DMS79 treated with DMSO at 0.1 percent for 48 hours (cell line): ENCODE measurements around the gene KBTBD12.
"Not testable (repeated sequence)": the region's sequence is repeated elsewhere in the genome, so short reads cannot be mapped to it uniquely, and the experiment has no call there.

ENCODE experiments used
- DNase-seq: peaks from one replicate; lab custom pipeline; 2025; lab: John Stamatoyannopoulos, UW

The KBTBD12 gene

GRCh38 chr3:127915115-127915936 lies at the start of gene KBTBD12:
Gene KBTBD12, plus strand, starts transcription at chr3:127915232. Its CDS starts 7,830 bp downstream, at chr3:127923062.
- DNase-seq = peak; percentile 78

GRCh38 chr3:127865941-127866340 lies 49.1 kb upstream of the KBTBD12 start:
- DNase-seq = no peak

GRCh38 chr3:127867412-127867811 lies 47.6 kb upstream of the KBTBD12 start:
- no peak for DNase-seq

GRCh38 chr3:127867986-127868385 lies 47.0 kb upstream of the KBTBD12 start:
- no peak for DNase-seq

- no peak for DNase-seq
Measured at GRCh38 chr3:127870156-127870555, 44.9 kb upstream of the KBTBD12 start.

GRCh38 chr3:127874097-127874496 lies 40.9 kb upstream of the KBTBD12 start:
- not testable (repeated sequence) for DNase-seq

- no peak for DNase-seq
Measured at GRCh38 chr3:127881586-127881985, 33.4 kb upstream of the KBTBD12 start.

- DNase-seq = no peak
Measured at GRCh38 chr3:127884041-127884440, 31.0 kb upstream of the KBTBD12 start.

GRCh38 chr3:127886231-127886955 lies 28.6 kb upstream of the KBTBD12 start:
- DNase-seq = peak; percentile 83

GRCh38 chr3:127886956-127887231 lies 28.1 kb upstream of the KBTBD12 start:
- DNase-seq = no peak

- DNase-seq = peak; percentile 78
Measured at GRCh38 chr3:127887321-127887720, 27.7 kb upstream of the KBTBD12 start.

GRCh38 chr3:127888156-127888555 lies 26.9 kb upstream of the KBTBD12 start:
- DNase-seq = no peak

GRCh38 chr3:127888564-127889107 lies 26.4 kb upstream of the KBTBD12 start:
- no peak for DNase-seq

- no peak for DNase-seq
Measured at GRCh38 chr3:127889461-127889863, 25.6 kb upstream of the KBTBD12 start.

- no peak for DNase-seq
Measured at GRCh38 chr3:127889976-127890650, 24.9 kb upstream of the KBTBD12 start.

GRCh38 chr3:127890651-127891290 lies 24.3 kb upstream of the KBTBD12 start:
- not testable (repeated sequence) for DNase-seq

- no peak for DNase-seq
Measured at GRCh38 chr3:127894481-127894880, 20.6 kb upstream of the KBTBD12 start.

GRCh38 chr3:127899200-127899599 lies 15.8 kb upstream of the KBTBD12 start:
- DNase-seq = no peak

GRCh38 chr3:127899766-127900165 lies 15.3 kb upstream of the KBTBD12 start:
- DNase-seq = no peak

- no peak for DNase-seq
Measured at GRCh38 chr3:127900536-127900935, 14.5 kb upstream of the KBTBD12 start.

- DNase-seq = no peak
Measured at GRCh38 chr3:127902486-127902885, 12.5 kb upstream of the KBTBD12 start.
